GM12875 (cell line): ENCODE data around the gene C11orf91.

Experiments used
- H3K4me3 ChIP-seq: one replicate; pipeline ENCODE4 v1.5.1; 2011; ENCODE audit warnings: low read depth, low read length, control low read depth
- CTCF ChIP-seq: IDR thresholded peaks from 2 replicates; pipeline ENCODE4 v1.5.1; 2011; ENCODE audit warnings: low read depth, mild to moderate bottlenecking, control low read depth, inconsistent platforms, low read length, moderate library complexity, borderline replicate concordance; ENCODE audit not compliant: insufficient read depth

C11orf91 gene

DNA sequence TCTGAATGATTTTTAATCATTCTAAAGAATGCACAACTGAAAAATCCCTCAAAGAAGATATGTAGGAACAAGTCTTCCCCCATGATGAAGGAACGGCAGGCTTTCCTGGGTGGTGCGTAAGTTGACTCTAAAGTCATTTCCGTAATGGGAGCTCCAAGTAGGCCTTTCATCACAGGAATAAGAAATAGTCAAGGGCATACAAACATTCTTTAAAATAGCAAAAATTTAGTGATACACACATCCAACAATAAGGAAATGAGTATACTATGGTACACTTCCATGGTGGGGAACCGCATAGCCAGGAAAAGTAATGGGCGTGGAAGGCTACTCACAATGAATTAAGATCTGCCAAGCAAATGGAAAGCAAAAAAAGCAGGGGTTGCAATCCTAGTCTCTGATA, 24.9 kb upstream of the C11orf91 start:
- H3K4me3 ChIP-seq: no peak overlapping the region
- TF ChIP-seq CTCF: no peak

- TF ChIP-seq CTCF: no peak
- H3K4me3 ChIP-seq: no peak overlapping the region
Observed at GRCh38 chr11:33724644-33725035, 24.0 kb upstream of the C11orf91 start.

DNA sequence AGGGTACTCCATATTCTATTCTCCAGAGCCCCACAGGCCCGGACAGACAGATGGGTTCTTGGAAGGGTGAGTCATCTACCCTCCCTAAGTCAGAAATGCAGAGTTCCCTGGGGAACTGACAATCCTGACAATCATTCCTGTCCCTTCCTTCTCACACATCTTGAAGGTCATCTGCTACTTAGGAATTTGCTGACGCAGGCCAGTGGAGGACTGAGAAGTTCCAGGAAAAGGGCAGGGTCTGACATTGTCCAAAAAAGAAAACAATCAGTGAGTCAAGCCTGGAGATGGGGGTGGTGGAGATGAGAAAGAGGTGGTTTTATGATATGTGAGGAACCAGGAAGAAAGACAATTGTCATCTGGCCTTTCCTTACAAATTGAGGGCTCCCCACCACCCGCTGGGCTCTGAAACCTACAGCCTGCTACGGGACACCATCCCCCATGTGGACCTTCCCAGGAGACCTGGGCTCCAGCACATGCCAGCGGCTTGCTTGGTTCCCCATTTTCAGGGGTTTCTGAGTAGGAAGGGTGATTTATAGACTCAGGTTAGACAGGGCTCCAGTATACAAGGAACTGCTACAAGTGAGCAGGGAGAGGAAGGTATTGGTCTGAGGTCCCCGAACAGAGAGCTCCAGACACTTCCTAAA, 22.7 kb upstream of the C11orf91 start:
- no peak for TF ChIP-seq CTCF
- no peak overlapping the region for H3K4me3 ChIP-seq

- no peak overlapping the region for H3K4me3 ChIP-seq
- TF ChIP-seq CTCF: no peak
Observed at GRCh38 chr11:33722590-33723234, 22.1 kb upstream of the C11orf91 start.

- no peak overlapping the region for H3K4me3 ChIP-seq
- no peak for TF ChIP-seq CTCF
Observed at GRCh38 chr11:33721984-33722383, 21.4 kb upstream of the C11orf91 start.

- TF ChIP-seq CTCF: no peak
- no peak overlapping the region for H3K4me3 ChIP-seq
Observed at GRCh38 chr11:33721426-33721825, 20.8 kb upstream of the C11orf91 start.

DNA sequence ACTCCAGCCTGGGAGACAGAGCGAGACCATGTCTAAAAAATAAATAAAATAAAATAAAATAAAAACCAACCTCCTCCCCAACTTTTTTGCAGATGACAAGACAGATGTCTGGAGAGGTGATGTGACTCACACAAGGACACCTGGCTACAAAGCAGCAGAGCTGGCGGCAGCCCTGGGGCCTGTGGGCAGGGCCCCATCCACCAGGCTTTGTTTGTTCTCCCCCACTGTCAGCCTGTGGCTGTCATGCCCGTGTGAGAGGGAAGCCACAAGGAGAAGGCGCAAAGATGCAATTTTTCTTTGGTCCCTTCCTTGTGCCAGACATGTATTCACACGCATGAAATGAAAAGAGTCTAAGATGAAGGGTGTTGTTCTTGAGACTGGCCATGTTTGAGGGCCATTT, 19.0 kb upstream of the C11orf91 start:
- TF ChIP-seq CTCF: no peak
- no peak overlapping the region for H3K4me3 ChIP-seq
